Measurements from ENCODE around the gene KIF16B. TPM values are rescaled to one million over a fixed set of nuclear protein-coding genes. Genes with fewer than 3 reads are reported as not detected.

Gene KIF16B
- total RNA-seq, 1 experiment from 2014 or later = 4.6 TPM

DNA sequence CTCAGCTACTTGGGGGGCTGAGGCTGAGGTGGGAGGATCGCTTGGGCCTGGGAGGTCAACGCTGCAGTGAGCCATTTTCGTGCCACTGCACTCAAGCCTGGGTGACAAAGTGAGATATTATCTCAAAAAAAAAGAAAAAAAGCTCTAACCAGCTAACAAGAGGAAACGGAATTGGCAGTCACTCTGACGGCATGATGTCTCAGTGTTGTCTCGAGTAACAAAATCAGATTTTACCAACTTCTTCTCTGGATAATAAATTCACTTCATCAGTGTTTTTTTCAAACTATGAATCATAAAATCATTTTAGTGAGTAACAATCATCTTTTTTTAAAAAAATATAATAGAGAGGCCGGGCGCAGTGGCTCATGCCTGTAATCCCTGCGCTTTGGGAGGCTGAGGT lies 12.6 kb downstream of the KIF16B start:
- intact Hi-C loops (cut with micrococcal nuclease; ENCODE audit: unreplicated experiment) = no loop called here
- Histone ChIP-seq H3K4me3 (ENCODE audit: low read depth, low read length, poor library complexity, severe bottlenecking) (no peak overlapping the region), H3K4me1 (ENCODE audit: insufficient read depth, low read length, poor library complexity, severe bottlenecking) (no peaks in the 10 kb centered on the region), H3K27ac (ENCODE audit: low read depth, low read length, poor library complexity, severe bottlenecking) (no peak overlapping the region), H3K36me3 (ENCODE audit: insufficient read depth, low read length, poor library complexity, severe bottlenecking) (no peaks in the 10 kb centered on the region), H3K9me3 (ENCODE audit: low read depth, low read length, poor library complexity, severe bottlenecking) (no peaks in the 10 kb centered on the region), H3K27me3 (replicated peaks; ENCODE audit: insufficient read depth, low read depth, low read length, poor library complexity) (no peaks in the 10 kb centered on the region)
- ChIA-PET POLR2A (ENCODE audit: low non-redundant PET) (no interaction called here), CTCF (no interaction called here)
- no peak for TF ChIP-seq EZH2 (IDR thresholded peaks at IDR 0.05; ENCODE audit: borderline replicate concordance, low read depth, low read length, poor library complexity, severe bottlenecking)
- TF ChIP-seq, protein P1, sequence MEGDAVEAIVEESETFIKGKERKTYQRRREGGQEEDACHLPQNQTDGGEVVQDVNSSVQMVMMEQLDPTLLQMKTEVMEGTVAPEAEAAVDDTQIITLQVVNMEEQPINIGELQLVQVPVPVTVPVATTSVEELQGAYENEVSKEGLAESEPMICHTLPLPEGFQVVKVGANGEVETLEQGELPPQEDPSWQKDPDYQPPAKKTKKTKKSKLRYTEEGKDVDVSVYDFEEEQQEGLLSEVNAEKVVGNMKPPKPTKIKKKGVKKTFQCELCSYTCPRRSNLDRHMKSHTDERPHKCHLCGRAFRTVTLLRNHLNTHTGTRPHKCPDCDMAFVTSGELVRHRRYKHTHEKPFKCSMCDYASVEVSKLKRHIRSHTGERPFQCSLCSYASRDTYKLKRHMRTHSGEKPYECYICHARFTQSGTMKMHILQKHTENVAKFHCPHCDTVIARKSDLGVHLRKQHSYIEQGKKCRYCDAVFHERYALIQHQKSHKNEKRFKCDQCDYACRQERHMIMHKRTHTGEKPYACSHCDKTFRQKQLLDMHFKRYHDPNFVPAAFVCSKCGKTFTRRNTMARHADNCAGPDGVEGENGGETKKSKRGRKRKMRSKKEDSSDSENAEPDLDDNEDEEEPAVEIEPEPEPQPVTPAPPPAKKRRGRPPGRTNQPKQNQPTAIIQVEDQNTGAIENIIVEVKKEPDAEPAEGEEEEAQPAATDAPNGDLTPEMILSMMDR (conservative IDR thresholded peaks at IDR 0.05; ENCODE audit: low read depth, low read length) = no peak
- no peak for DNase-seq (ENCODE audit: low spot score)
- BruUV-seq (replicated peaks) = no TSS peak

DNA sequence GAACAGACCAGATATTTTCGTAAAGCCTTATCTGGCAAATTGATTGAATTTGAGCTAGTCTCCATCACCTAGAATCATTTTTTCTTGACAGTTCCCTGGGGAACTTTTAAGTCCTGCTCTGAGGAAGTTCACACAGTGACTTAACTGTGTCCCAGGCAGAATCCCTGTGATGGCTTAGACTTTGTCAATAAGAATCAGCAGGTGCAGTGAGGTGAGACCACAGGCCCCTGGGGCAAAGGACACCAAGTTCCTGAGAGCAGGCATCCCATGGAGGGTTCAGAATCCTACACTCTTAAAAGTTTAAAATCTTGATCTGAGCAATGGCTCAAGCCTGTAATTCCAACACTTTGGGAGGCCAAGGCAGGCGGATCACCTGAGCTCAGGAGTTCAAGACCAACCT lies 13.0 kb downstream of the KIF16B start:
- BruUV-seq (replicated peaks) = no TSS peak
- Histone ChIP-seq H3K27ac (ENCODE audit: low read depth, low read length, poor library complexity, severe bottlenecking) (no peak overlapping the region), H3K36me3 (ENCODE audit: insufficient read depth, low read length, poor library complexity, severe bottlenecking) (no peaks in the 10 kb centered on the region), H3K4me3 (ENCODE audit: low read depth, low read length, poor library complexity, severe bottlenecking) (no peak overlapping the region), H3K9me3 (ENCODE audit: low read depth, low read length, poor library complexity, severe bottlenecking) (no peaks in the 10 kb centered on the region), H3K27me3 (replicated peaks; ENCODE audit: insufficient read depth, low read depth, low read length, poor library complexity) (no peaks in the 10 kb centered on the region), H3K4me1 (ENCODE audit: insufficient read depth, low read length, poor library complexity, severe bottlenecking) (no peaks in the 10 kb centered on the region)
- no peak for TF ChIP-seq EZH2 (IDR thresholded peaks at IDR 0.05; ENCODE audit: borderline replicate concordance, low read depth, low read length, poor library complexity, severe bottlenecking)
- intact Hi-C loops (cut with micrococcal nuclease; ENCODE audit: unreplicated experiment) = no loop called here
- CTCF ChIA-PET = no interaction called here
- DNase-seq (ENCODE audit: low spot score) = no peak
- POLR2A ChIA-PET (ENCODE audit: low non-redundant PET) = no interaction called here

GRCh38 chr20:16556301-16556700 lies 16.9 kb downstream of the KIF16B start:
- H3K9me3 ChIP-seq (ENCODE audit: low read depth, low read length, poor library complexity, severe bottlenecking) = peaks cover 6% of the 10 kb centered on the region
- intact Hi-C loops (cut with micrococcal nuclease; ENCODE audit: unreplicated experiment) = no loop called here
- CTCF ChIA-PET = no interaction called here
- no TSS peak for BruUV-seq (replicated peaks)
- no peak for DNase-seq (ENCODE audit: low spot score)
- no peak overlapping the region for H3K4me3 ChIP-seq (ENCODE audit: low read depth, low read length, poor library complexity, severe bottlenecking)
- TF ChIP-seq, protein P1 (conservative IDR thresholded peaks at IDR 0.05; ENCODE audit: low read depth, low read length) = no peak
- no peak for TF ChIP-seq EZH2 (IDR thresholded peaks at IDR 0.05; ENCODE audit: borderline replicate concordance, low read depth, low read length, poor library complexity, severe bottlenecking)
- H3K27me3 ChIP-seq (replicated peaks; ENCODE audit: insufficient read depth, low read depth, low read length, poor library complexity) = no peaks in the 10 kb centered on the region
- no peak overlapping the region for H3K27ac ChIP-seq (ENCODE audit: low read depth, low read length, poor library complexity, severe bottlenecking)
- POLR2A ChIA-PET (ENCODE audit: low non-redundant PET) = no interaction called here
- no peaks in the 10 kb centered on the region for H3K36me3 ChIP-seq (ENCODE audit: insufficient read depth, low read length, poor library complexity, severe bottlenecking)
- no peaks in the 10 kb centered on the region for H3K4me1 ChIP-seq (ENCODE audit: insufficient read depth, low read length, poor library complexity, severe bottlenecking)

GRCh38 chr20:16555754-16556153 lies 17.5 kb downstream of the KIF16B start:
- intact Hi-C loops (cut with micrococcal nuclease; ENCODE audit: unreplicated experiment) = no loop called here
- POLR2A ChIA-PET (ENCODE audit: low non-redundant PET) = no interaction called here
- H3K27ac ChIP-seq (ENCODE audit: low read depth, low read length, poor library complexity, severe bottlenecking) = no peak overlapping the region
- H3K36me3 ChIP-seq (ENCODE audit: insufficient read depth, low read length, poor library complexity, severe bottlenecking) = no peaks in the 10 kb centered on the region
- no peaks in the 10 kb centered on the region for H3K4me1 ChIP-seq (ENCODE audit: insufficient read depth, low read length, poor library complexity, severe bottlenecking)
- CTCF ChIA-PET = no interaction called here
- no peak for TF ChIP-seq EZH2 (IDR thresholded peaks at IDR 0.05; ENCODE audit: borderline replicate concordance, low read depth, low read length, poor library complexity, severe bottlenecking)
- TF ChIP-seq, protein P1 (conservative IDR thresholded peaks at IDR 0.05; ENCODE audit: low read depth, low read length) = no peak
- H3K9me3 ChIP-seq (ENCODE audit: low read depth, low read length, poor library complexity, severe bottlenecking) = peaks cover 6% of the 10 kb centered on the region
- no peak overlapping the region for H3K4me3 ChIP-seq (ENCODE audit: low read depth, low read length, poor library complexity, severe bottlenecking)
- DNase-seq (ENCODE audit: low spot score) = no peak
- BruUV-seq (replicated peaks) = no TSS peak
- no peaks in the 10 kb centered on the region for H3K27me3 ChIP-seq (replicated peaks; ENCODE audit: insufficient read depth, low read depth, low read length, poor library complexity)
